Erythroblast (primary cell): ENCODE data around the gene ZNF805.
"Not testable (repeated sequence)": the region's sequence is repeated elsewhere in the genome, so short reads cannot be mapped to it uniquely, and the experiment has no call there.

Source experiments
- GATA1 ChIP-seq: IDR thresholded peaks from 2 replicates; pipeline ENCODE4 v1.6.1; 2011; ENCODE audit warnings: low read depth, mild to moderate bottlenecking, control low read depth, low read length, moderate library complexity
- POLR2A ChIP-seq: IDR thresholded peaks from 2 replicates; pipeline ENCODE4 v1.6.1; 2011; ENCODE audit warnings: mild to moderate bottlenecking, low read length

GRCh38 chr19:57197874-57198273 lies 42.6 kb upstream of the ZNF805 start:
- not testable (repeated sequence) for TF ChIP-seq POLR2A, GATA1
